HepG2 (cell line): ENCODE data around the gene CHDH. TPM values are rescaled to one million over a fixed set of nuclear protein-coding genes. Genes with fewer than 3 reads are reported as not detected.
A peak's percentile ranks its signal among the peaks of the same experiment; 100 is the strongest.

ENCODE experiments used
- EED ChIP-seq: sonication (generic); formaldehyde crosslinking; IDR thresholded peaks from 2 replicates; pipeline ENCODE4 v1.5.0; 2020; ENCODE audit warnings: mild to moderate bottlenecking, missing genetic modification reagents
- HNRNPUL1 ChIP-seq: fragments of 200-400 bp; formaldehyde crosslinking; IDR thresholded peaks from 2 replicates; pipeline ENCODE4 v1.6.1; 2017; ENCODE audit warnings: low read depth, mild to moderate bottlenecking, low read length, moderate library complexity
- KIAA2018 ChIP-seq: sonication (generic); formaldehyde crosslinking; IDR thresholded peaks from 2 replicates; pipeline ENCODE4 v1.5.0; 2020; ENCODE audit warnings: mild to moderate bottlenecking, missing genetic modification reagents, borderline replicate concordance
- NAIF1 ChIP-seq: sonication (generic); formaldehyde crosslinking; IDR thresholded peaks from 2 replicates; pipeline ENCODE4 v1.5.0; 2020; ENCODE audit warnings: mild to moderate bottlenecking, missing genetic modification reagents, borderline replicate concordance
- NKX3-1 ChIP-seq: sonication (generic); formaldehyde crosslinking; IDR thresholded peaks from 2 replicates; pipeline ENCODE4 v1.5.0; 2020; ENCODE audit warnings: missing genetic modification reagents
- ONECUT2 ChIP-seq: sonication (generic); formaldehyde crosslinking; IDR thresholded peaks from 2 replicates; pipeline ENCODE4 v1.4.0; 2020; ENCODE audit warnings: missing genetic modification reagents
- SMYD3 ChIP-seq: sonication (generic); formaldehyde crosslinking; IDR thresholded peaks from 2 replicates; pipeline ENCODE4 v1.8.1; 2023; ENCODE audit warnings: mild to moderate bottlenecking, missing genetic modification reagents
- SP2 ChIP-seq: sonication (generic); formaldehyde crosslinking; IDR thresholded peaks from 2 replicates; pipeline ENCODE4 v1.5.1; 2020; ENCODE audit warnings: mild to moderate bottlenecking, missing genetic modification reagents
- TEF ChIP-seq: sonication (generic); formaldehyde crosslinking; IDR thresholded peaks from 2 replicates; pipeline ENCODE4 v1.5.0; 2020; ENCODE audit warnings: missing genetic modification reagents
- THAP8 ChIP-seq: sonication (generic); formaldehyde crosslinking; IDR thresholded peaks from 2 replicates; pipeline ENCODE4 v1.5.1; 2020; ENCODE audit warnings: missing genetic modification reagents, mild to moderate bottlenecking, borderline replicate concordance
- ZFYVE20 ChIP-seq: sonication (generic); formaldehyde crosslinking; IDR thresholded peaks from 2 replicates; pipeline ENCODE4 v1.8.0; 2023; ENCODE audit warnings: low read depth, mild to moderate bottlenecking, moderate library complexity, missing genetic modification reagents, borderline replicate concordance
- ZNF160 ChIP-seq: sonication (generic); formaldehyde crosslinking; IDR thresholded peaks from 2 replicates; pipeline ENCODE4 v1.8.0; 2022; ENCODE audit warnings: mild to moderate bottlenecking, inconsistent platforms, missing genetic modification reagents
- ZNF256 ChIP-seq: sonication (generic); formaldehyde crosslinking; conservative IDR thresholded peaks from 2 replicates; pipeline ENCODE4 v1.4.0; 2020; ENCODE audit warnings: missing genetic modification reagents
- ZNF282 ChIP-seq: fragments of 450-650 bp; IDR thresholded peaks from 2 replicates; pipeline ENCODE4 v1.6.1; 2018; ENCODE audit not compliant: partially characterized antibody
- ZNF530 ChIP-seq: sonication (generic); formaldehyde crosslinking; IDR thresholded peaks from 2 replicates; pipeline ENCODE4 v1.5.0; 2020; ENCODE audit warnings: low read depth, mild to moderate bottlenecking, missing genetic modification reagents
- ZNF550 ChIP-seq: sonication (generic); formaldehyde crosslinking; IDR thresholded peaks from 2 replicates; pipeline ENCODE4 v1.4.0; 2020; ENCODE audit warnings: mild to moderate bottlenecking, missing genetic modification reagents, borderline replicate concordance
- ZNF577 ChIP-seq: sonication (generic); formaldehyde crosslinking; IDR thresholded peaks from 2 replicates; pipeline ENCODE4 v1.4.0; 2020; ENCODE audit warnings: mild to moderate bottlenecking, low read depth, missing genetic modification reagents, borderline replicate concordance
- ZNF619 ChIP-seq: sonication (generic); formaldehyde crosslinking; IDR thresholded peaks from 2 replicates; pipeline ENCODE4 v1.4.0; 2020; ENCODE audit warnings: mild to moderate bottlenecking, missing genetic modification reagents
- polyA plus RNA-seq, 8 experiments: library from polyadenylated mRNA; depleted of rRNA in 3 of 8; stranded (reverse) in 7 of 8; unstranded in 1 of 8; fragments of >200 nt; fragmentation: Illumina TruSeq in 4 of 8; extraction: Trizol in 4 of 8; gene quantifications; 2 replicates each; pipeline versions ENCODE4 v1.2.1 to v1.2.3, GENCODE V29; 2011 to 2016; ENCODE audit warnings: low read depth in 4 of 8, missing spikeins in 1 of 8, mixed read lengths in 1 of 8; ENCODE audit not compliant: insufficient read depth in 1 of 8
- total RNA-seq, 5 experiments: library from RNA; depleted of rRNA; stranded (reverse); fragments of >200 nt; fragmentation: Illumina TruSeq; extraction: Trizol; gene quantifications; 2 replicates each; pipeline ENCODE4 v1.2.3, GENCODE V29; 2016; ENCODE audit warnings: low read depth in 1 of 5

Gene CHDH
- total and polyA plus RNA-seq, 2 of the 13 experiments (the other 11 are each of a cell fraction or from before 2014, with no cell fraction given), result 28.1 to 48.9 TPM

GRCh38 chr3:53846851-53847155, 584 bp upstream of the CHDH start (continued):
- TF ChIP-seq KIAA2018 (CRISPR knock-in tag) (peak; percentile 56; the same call in 1 of the 2 replicates), HNRNPUL1 (no peak), ZNF577 (CRISPR knock-in tag) (0 out of 2 replicates have a peak, but pooled peaks have one; percentile 6), TEF (CRISPR knock-in tag) (no peak), ZFYVE20 (CRISPR knock-in tag) (no peak), SMYD3 (no peak), ZNF619 (no peak), ZNF282 (no peak), ONECUT2 (CRISPR knock-in tag) (no peak), ZNF530 (CRISPR knock-in tag) (no peak), ZNF256 (CRISPR knock-in tag) (no peak), SP2 (CRISPR knock-in tag) (peak; percentile 3; the same call in 1 of the 2 replicates), THAP8 (CRISPR knock-in tag) (0 out of 2 replicates have a peak, but pooled peaks have one; percentile 40), EED (no peak), NKX3-1 (CRISPR knock-in tag) (no peak), NAIF1 (0 out of 2 replicates have a peak, but pooled peaks have one; percentile 5), ZNF160 (CRISPR knock-in tag) (no peak), ZNF550 (CRISPR knock-in tag) (no peak)
